WTC11 (cell line): ENCODE measurements around the gene TMEM132E. TPM values are rescaled to one million over a fixed set of nuclear protein-coding genes. Genes with fewer than 3 reads are reported as not detected.

Source experiments
- ATAC-seq: fragments of 200-7000 bp; cut with Tn5 transposase; 2 replicates; pipeline ENCODE4 v1.10.0; 2021; ENCODE audit warnings: mild to moderate bottlenecking, moderate library complexity
- CTCF ChIA-PET: fragments of 300-600 bp; sonication (Branson Sonifier 250); formaldehyde crosslinking; loops from one replicate; lab custom pipeline; 2021; ENCODE audit warnings: antibody characterized with exemption; lab: Charles Lee
- POLR2A ChIA-PET: fragments of 350-600 bp; sonication (Branson Sonifier 250); formaldehyde crosslinking; loops from one replicate; lab custom pipeline; 2021; ENCODE audit warnings: antibody characterized with exemption; lab: Charles Lee
- DNase-seq: peaks from one replicate; pipeline ENCODE4 v3.0.0; 2021; ENCODE audit warnings: low spot score
- H3K27ac Mint-ChIP-seq: 2 replicates; pipeline ENCODE4 v1.8.0; 2021; ENCODE audit warnings: mixed read lengths
- H3K27me3 Mint-ChIP-seq: 2 replicates; pipeline ENCODE4 v1.8.0; 2021; ENCODE audit warnings: low read depth, mild to moderate bottlenecking, moderate library complexity, mixed read lengths
- H3K36me3 Mint-ChIP-seq: 2 replicates; pipeline ENCODE4 v1.8.0; 2021; ENCODE audit warnings: mixed read lengths
- H3K4me1 Mint-ChIP-seq: 2 replicates; pipeline ENCODE4 v1.8.0; 2022; ENCODE audit warnings: mixed read lengths
- H3K4me3 Mint-ChIP-seq: 2 replicates; pipeline ENCODE4 v1.8.0; 2021; ENCODE audit warnings: mild to moderate bottlenecking, moderate library complexity, mixed read lengths
- H3K9me3 Mint-ChIP-seq: 2 replicates; pipeline ENCODE4 v1.8.0; 2021; ENCODE audit warnings: mixed read lengths
- ETV6 ChIP-seq: sonication (generic); formaldehyde crosslinking; IDR thresholded peaks from 2 replicates; pipeline ENCODE4 v1.8.1; 2022; ENCODE audit warnings: mild to moderate bottlenecking, missing genetic modification reagents
- FOXK1 ChIP-seq: sonication (generic); formaldehyde crosslinking; IDR thresholded peaks from 2 replicates; pipeline ENCODE4 v1.8.0; 2022; ENCODE audit warnings: mild to moderate bottlenecking, moderate library complexity, missing genetic modification reagents
- FOXP1 ChIP-seq: sonication (generic); formaldehyde crosslinking; IDR thresholded peaks from 2 replicates; pipeline ENCODE4 v1.8.0; 2022; ENCODE audit warnings: missing genetic modification reagents, mild to moderate bottlenecking, moderate library complexity, borderline replicate concordance
- JUN ChIP-seq: sonication (generic); formaldehyde crosslinking; IDR thresholded peaks from 2 replicates; pipeline ENCODE4 v1.8.0; 2023; ENCODE audit warnings: mild to moderate bottlenecking, missing genetic modification reagents
- MLX ChIP-seq: sonication (generic); formaldehyde crosslinking; IDR thresholded peaks from 2 replicates; pipeline ENCODE4 v1.8.1; 2023; ENCODE audit warnings: mild to moderate bottlenecking, missing genetic modification reagents, moderate library complexity
- NFE2L1 ChIP-seq: sonication (generic); formaldehyde crosslinking; IDR thresholded peaks from 2 replicates; pipeline ENCODE4 v1.8.1; 2023; ENCODE audit warnings: missing genetic modification reagents
- NR1H2 ChIP-seq: sonication (generic); formaldehyde crosslinking; IDR thresholded peaks from 2 replicates; pipeline ENCODE4 v1.9.0; 2021; ENCODE audit warnings: mild to moderate bottlenecking, moderate library complexity, missing genetic modification reagents
- NR2C2 ChIP-seq: sonication (generic); formaldehyde crosslinking; IDR thresholded peaks from 2 replicates; pipeline ENCODE4 v1.8.0; 2022; ENCODE audit warnings: mild to moderate bottlenecking, missing genetic modification reagents
- SMAD3 ChIP-seq: sonication (generic); formaldehyde crosslinking; IDR thresholded peaks from 2 replicates; pipeline ENCODE4 v1.8.0; 2022; ENCODE audit warnings: missing genetic modification reagents, mild to moderate bottlenecking, borderline replicate concordance
- SP1 ChIP-seq: sonication (generic); formaldehyde crosslinking; conservative IDR thresholded peaks from 2 replicates; pipeline ENCODE4 v1.8.1; 2022; ENCODE audit warnings: missing genetic modification reagents
- TEAD1 ChIP-seq: sonication (generic); formaldehyde crosslinking; IDR thresholded peaks from 2 replicates; pipeline ENCODE4 v1.8.0; 2022; ENCODE audit warnings: mild to moderate bottlenecking, missing genetic modification reagents
- TP53 ChIP-seq: sonication (generic); formaldehyde crosslinking; IDR thresholded peaks from 2 replicates; pipeline ENCODE4 v1.8.1; 2023; ENCODE audit warnings: mild to moderate bottlenecking, missing genetic modification reagents
- ZNF121 ChIP-seq: sonication (generic); formaldehyde crosslinking; IDR thresholded peaks from 2 replicates; pipeline ENCODE4 v1.8.0; 2023; ENCODE audit warnings: missing genetic modification reagents
- ZNF219 ChIP-seq: sonication (generic); formaldehyde crosslinking; IDR thresholded peaks from 2 replicates; pipeline ENCODE4 v1.8.0; 2023; ENCODE audit warnings: missing genetic modification reagents, mild to moderate bottlenecking, borderline replicate concordance
- ZNF416 ChIP-seq: fragments of 250-450 bp; sonication (Bioruptor Pico); IDR thresholded peaks from 2 replicates; pipeline ENCODE4 v1.9.0; 2021; ENCODE audit warnings: mild to moderate bottlenecking, inconsistent platforms
- ZNF671 ChIP-seq: fragments of 250-450 bp; sonication (Bioruptor Pico); IDR thresholded peaks from 2 replicates; pipeline ENCODE4 v1.8.0; 2021; ENCODE audit warnings: mild to moderate bottlenecking
- total RNA-seq: library from RNA; stranded (reverse); gene quantifications from 3 replicates; pipeline ENCODE4 v1.2.3, GENCODE V29; 2021
- TF ChIP-seq, protein P1 (sequence below): fragments of 250-450 bp; sonication (Bioruptor Pico); IDR thresholded peaks from 2 replicates; pipeline ENCODE4 v1.8.0; 2021; ENCODE audit warnings: mild to moderate bottlenecking
- TF ChIP-seq, protein P2 (sequence below): sonication (generic); formaldehyde crosslinking; IDR thresholded peaks from 2 replicates; pipeline ENCODE4 v1.8.1; 2023; ENCODE audit warnings: mild to moderate bottlenecking, missing genetic modification reagents, borderline replicate concordance

TMEM132E gene
- total RNA-seq, 1 experiment from 2014 or later, result 1.2 TPM

DNA sequence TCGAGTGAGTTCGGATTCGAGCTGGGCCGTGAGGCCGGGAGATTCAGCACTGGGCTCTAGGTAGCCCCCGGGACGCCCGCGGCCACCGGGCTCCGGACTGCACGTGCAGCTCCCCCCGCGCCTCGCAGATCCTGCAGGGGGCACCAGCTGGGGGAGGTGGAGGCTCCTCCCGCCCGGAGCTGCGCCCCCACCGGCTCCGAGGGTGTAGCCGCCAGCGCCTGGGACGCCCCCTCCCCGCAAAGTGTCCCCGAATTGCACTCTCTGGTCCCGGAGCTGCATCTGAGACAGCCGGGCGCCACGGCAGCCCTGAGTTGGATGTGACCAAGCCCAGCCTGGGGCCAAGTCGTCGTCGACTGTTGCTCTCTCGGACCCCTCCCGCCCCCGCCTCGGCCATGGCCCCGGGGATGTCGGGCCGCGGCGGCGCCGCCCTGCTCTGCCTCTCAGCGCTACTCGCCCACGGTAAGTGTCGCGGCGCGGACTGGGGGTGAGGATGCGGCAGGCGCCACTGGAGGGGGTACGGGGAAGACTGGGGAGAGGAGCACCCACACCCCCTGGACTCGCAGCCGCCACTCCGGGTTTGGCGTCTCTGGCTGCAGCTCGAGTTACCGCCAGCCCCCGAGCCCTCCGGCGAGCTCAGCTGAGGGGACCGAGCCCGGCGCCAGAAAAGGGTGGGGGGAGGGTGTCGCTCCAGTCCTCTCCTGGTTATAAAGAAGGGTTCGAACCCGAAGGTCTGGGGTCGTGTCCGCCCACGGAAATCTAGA is 1.5 kb downstream of the TMEM132E start (continued):
- TF ChIP-seq ZNF219 (no peak), ETV6 (CRISPR knock-in tag) (no peak), ZNF416 (CRISPR knock-in tag) (no peak), TEAD1 (CRISPR knock-in tag) (no peak)
- TF ChIP-seq, all 79 proteins: peak for 2

DNA sequence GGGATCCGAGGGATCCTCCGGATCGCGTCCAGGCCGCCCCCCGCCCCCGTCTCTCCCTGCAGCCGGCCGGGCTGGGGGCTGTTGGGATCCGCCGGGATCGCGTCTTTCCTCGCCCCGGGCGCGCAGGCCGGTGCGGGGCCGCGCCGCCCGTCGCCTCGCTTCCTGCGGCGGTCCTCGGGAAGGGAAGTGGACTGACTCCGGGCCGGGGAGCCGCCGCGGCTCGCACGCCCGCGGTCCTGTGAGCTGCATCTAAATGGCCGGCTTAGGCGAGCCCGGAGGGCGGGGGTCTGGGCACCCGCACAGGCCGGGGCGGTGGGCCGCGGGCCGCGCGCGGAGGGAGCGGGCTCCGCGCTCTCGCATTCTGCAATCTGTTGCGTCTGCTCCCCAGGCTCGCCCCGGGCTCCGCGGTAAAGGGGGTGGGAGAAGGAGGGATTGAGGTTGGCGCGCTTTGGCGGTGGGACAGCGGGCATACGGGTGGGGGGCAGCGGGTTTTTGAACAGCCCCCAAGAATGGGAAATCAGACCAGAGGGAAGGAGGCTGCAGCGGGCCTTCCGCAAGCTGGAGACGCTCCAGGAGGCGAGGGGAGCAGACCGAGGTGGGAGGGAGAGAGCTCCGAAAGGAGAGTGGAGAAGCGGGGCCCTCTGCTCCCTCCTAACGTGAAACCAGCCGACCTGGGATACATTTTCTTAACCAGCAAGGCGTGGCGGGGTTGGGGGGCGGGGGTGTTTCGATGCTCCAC is 2.2 kb downstream of the TMEM132E start:
- Mint-ChIP-seq H3K27me3 (peaks cover 99% of the 10 kb centered on the region), H3K27ac (no peak overlapping the region), H3K4me1 (peaks cover 36% of the 10 kb centered on the region), H3K9me3 (no peaks in the 10 kb centered on the region), H3K4me3 (peak overlapping the region; percentile 71), H3K36me3 (no peaks in the 10 kb centered on the region)
- ATAC-seq (no peak), DNase-seq (no peak)
- ChIA-PET CTCF (interaction anchor here (0.5 to 6.2 kb wide), 16 partner anchors 25 to 885 kb away, joined by 3 to 51 read pairs (median 4); no protein-coding TSS in a partner anchor), POLR2A (interaction anchor here (0.7 kb wide), 1 partner anchor 28 kb away, joined by 3 read pairs; no protein-coding TSS in a partner anchor)
- TF ChIP-seq JUN (CRISPR knock-in tag) (no peak), ZNF121 (CRISPR knock-in tag) (no peak), SMAD3 (CRISPR knock-in tag) (no peak), NR2C2 (no peak), SP1 (no peak), ZNF671 (no peak), NR1H2 (CRISPR knock-in tag) (no peak), NFE2L1 (no peak), FOXP1 (CRISPR knock-in tag) (no peak), MLX (CRISPR knock-in tag) (no peak), FOXK1 (CRISPR knock-in tag) (no peak), TP53 (CRISPR knock-in tag) (no peak)
- TF ChIP-seq, protein P1, sequence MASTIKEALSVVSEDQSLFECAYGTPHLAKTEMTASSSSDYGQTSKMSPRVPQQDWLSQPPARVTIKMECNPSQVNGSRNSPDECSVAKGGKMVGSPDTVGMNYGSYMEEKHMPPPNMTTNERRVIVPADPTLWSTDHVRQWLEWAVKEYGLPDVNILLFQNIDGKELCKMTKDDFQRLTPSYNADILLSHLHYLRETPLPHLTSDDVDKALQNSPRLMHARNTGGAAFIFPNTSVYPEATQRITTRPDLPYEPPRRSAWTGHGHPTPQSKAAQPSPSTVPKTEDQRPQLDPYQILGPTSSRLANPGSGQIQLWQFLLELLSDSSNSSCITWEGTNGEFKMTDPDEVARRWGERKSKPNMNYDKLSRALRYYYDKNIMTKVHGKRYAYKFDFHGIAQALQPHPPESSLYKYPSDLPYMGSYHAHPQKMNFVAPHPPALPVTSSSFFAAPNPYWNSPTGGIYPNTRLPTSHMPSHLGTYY (CRISPR knock-in tag), result no peak
- TF ChIP-seq, protein P2, sequence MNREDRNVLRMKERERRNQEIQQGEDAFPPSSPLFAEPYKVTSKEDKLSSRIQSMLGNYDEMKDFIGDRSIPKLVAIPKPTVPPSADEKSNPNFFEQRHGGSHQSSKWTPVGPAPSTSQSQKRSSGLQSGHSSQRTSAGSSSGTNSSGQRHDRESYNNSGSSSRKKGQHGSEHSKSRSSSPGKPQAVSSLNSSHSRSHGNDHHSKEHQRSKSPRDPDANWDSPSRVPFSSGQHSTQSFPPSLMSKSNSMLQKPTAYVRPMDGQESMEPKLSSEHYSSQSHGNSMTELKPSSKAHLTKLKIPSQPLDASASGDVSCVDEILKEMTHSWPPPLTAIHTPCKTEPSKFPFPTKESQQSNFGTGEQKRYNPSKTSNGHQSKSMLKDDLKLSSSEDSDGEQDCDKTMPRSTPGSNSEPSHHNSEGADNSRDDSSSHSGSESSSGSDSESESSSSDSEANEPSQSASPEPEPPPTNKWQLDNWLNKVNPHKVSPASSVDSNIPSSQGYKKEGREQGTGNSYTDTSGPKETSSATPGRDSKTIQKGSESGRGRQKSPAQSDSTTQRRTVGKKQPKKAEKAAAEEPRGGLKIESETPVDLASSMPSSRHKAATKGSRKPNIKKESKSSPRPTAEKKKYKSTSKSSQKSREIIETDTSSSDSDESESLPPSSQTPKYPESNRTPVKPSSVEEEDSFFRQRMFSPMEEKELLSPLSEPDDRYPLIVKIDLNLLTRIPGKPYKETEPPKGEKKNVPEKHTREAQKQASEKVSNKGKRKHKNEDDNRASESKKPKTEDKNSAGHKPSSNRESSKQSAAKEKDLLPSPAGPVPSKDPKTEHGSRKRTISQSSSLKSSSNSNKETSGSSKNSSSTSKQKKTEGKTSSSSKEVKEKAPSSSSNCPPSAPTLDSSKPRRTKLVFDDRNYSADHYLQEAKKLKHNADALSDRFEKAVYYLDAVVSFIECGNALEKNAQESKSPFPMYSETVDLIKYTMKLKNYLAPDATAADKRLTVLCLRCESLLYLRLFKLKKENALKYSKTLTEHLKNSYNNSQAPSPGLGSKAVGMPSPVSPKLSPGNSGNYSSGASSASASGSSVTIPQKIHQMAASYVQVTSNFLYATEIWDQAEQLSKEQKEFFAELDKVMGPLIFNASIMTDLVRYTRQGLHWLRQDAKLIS, result no peak
